Suprapubic skin (tissue), 4 donors: Measurements from ENCODE around the gene HIF1A. TPM values are rescaled to one million over a fixed set of nuclear protein-coding genes. Genes with fewer than 3 reads are reported as not detected.

Experiments
- DNase-seq, 2 donors: peaks; one replicate each; pipeline ENCODE4 v3.0.0-alpha.2; 2019; ENCODE audit warnings: low spot score in 2 of 2
- H3K27ac ChIP-seq: fragments of 200-600 bp; sonication (generic); one replicate; pipeline ENCODE4 v1.5.1; 2019
- H3K27me3 ChIP-seq: fragments of 200-600 bp; sonication (generic); one replicate; pipeline ENCODE4 v1.5.1; 2019
- H3K36me3 ChIP-seq: fragments of 200-600 bp; sonication (generic); one replicate; pipeline ENCODE4 v1.5.1; 2019
- H3K4me1 ChIP-seq: fragments of 200-600 bp; sonication (generic); one replicate; pipeline ENCODE4 v1.5.1; 2019
- H3K4me3 ChIP-seq: fragments of 200-600 bp; sonication (generic); one replicate; pipeline ENCODE4 v1.5.1; 2019; ENCODE audit warnings: mild to moderate bottlenecking
- H3K9me3 ChIP-seq: fragments of 200-600 bp; sonication (generic); one replicate; pipeline ENCODE4 v1.5.1; 2019
- CTCF ChIP-seq, 2 donors: fragments of 200-600 bp in 1 of 2; fragments of 450-650 bp in 1 of 2; sonication (generic) in 1 of 2; IDR thresholded peaks; one replicate each; pipeline ENCODE4 v1.5.1; 2016 to 2019; ENCODE audit warnings: antibody characterized with exemption in 2 of 2, mild to moderate bottlenecking in 1 of 2, moderate library complexity in 1 of 2
- EP300 ChIP-seq: sonication (generic); formaldehyde crosslinking; IDR thresholded peaks from one replicate; pipeline ENCODE4 v1.6.1; 2017; ENCODE audit warnings: antibody characterized with exemption
- POLR2A ChIP-seq, 2 donors: fragments of 450-650 bp; IDR thresholded peaks; one replicate each; pipeline ENCODE4 v1.6.1; 2017; ENCODE audit warnings: antibody characterized with exemption in 2 of 2, mild to moderate bottlenecking in 2 of 2, moderate library complexity in 2 of 2
- POLR2AphosphoS5 ChIP-seq, 3 donors: sonication (generic); formaldehyde crosslinking; IDR thresholded peaks; one replicate each; pipeline ENCODE4 v1.6.1; 2017; ENCODE audit warnings: antibody characterized with exemption in 3 of 3
- WGBS: methylation state at CpG from one replicate; pipeline ENCODE4 v1.1.5; 2018; 5-methylcytosine and 5-hydroxymethylcytosine counted together
- total RNA-seq, 4 donors: library from RNA; depleted of rRNA; stranded (reverse); fragments of >200 nt; gene quantifications; one replicate each; pipeline ENCODE4 v1.1.0, GENCODE V29; 2016

HIF1A gene
- total RNA-seq, 4 donors from 2014 or later, result 62.6 to 92.9 (median 77.5) TPM

GRCh38 chr14:61663312-61663979 lies 31.9 kb upstream of the HIF1A start:
- no peak overlapping the region for H3K4me3 ChIP-seq

GRCh38 chr14:61668282-61668681 lies 27.0 kb upstream of the HIF1A start:
- no peaks in the 10 kb centered on the region for H3K9me3 ChIP-seq
- no peaks in the 10 kb centered on the region for H3K4me1 ChIP-seq
- H3K36me3 ChIP-seq, result no peaks in the 10 kb centered on the region
- H3K4me3 ChIP-seq, result no peak overlapping the region
- no peaks in the 10 kb centered on the region for H3K27me3 ChIP-seq
- DNase-seq, result no peak
- WGBS, result 59% methylated on average over 1 of the region's 1 CpG
- TF ChIP-seq CTCF (IDR thresholded peaks at IDR 0.05), result no peak
- TF ChIP-seq POLR2AphosphoS5 (IDR thresholded peaks at IDR 0.05), result no peak
- TF ChIP-seq POLR2A (IDR thresholded peaks at IDR 0.05), result no peak
- TF ChIP-seq EP300, result no peak
- no peak overlapping the region for H3K27ac ChIP-seq

More at GRCh38 chr14:61663312-61663979, 31.9 kb upstream of the HIF1A start:
- no peaks in the 10 kb centered on the region for H3K9me3 ChIP-seq
- no peak overlapping the region for H3K27ac ChIP-seq
- no peak for DNase-seq
- no peaks in the 10 kb centered on the region for H3K36me3 ChIP-seq
- WGBS, result 77% methylated on average over 7 of the region's 7 CpGs
- TF ChIP-seq EP300, result no peak
- no peak for TF ChIP-seq POLR2AphosphoS5 (IDR thresholded peaks at IDR 0.05)
- TF ChIP-seq POLR2A (IDR thresholded peaks at IDR 0.05), result no peak
- no peak for TF ChIP-seq CTCF (IDR thresholded peaks at IDR 0.05)
- peaks cover 31% of the 10 kb centered on the region for H3K4me1 ChIP-seq
- no peaks in the 10 kb centered on the region for H3K27me3 ChIP-seq

GRCh38 chr14:61670576-61670975 lies 24.7 kb upstream of the HIF1A start:
- no peak for TF ChIP-seq POLR2A (IDR thresholded peaks at IDR 0.05)
- TF ChIP-seq EP300, result no peak
- Histone ChIP-seq H3K9me3 (no peaks in the 10 kb centered on the region), H3K4me1 (no peaks in the 10 kb centered on the region), H3K36me3 (no peaks in the 10 kb centered on the region), H3K4me3 (no peak overlapping the region), H3K27ac (no peak overlapping the region), H3K27me3 (no peaks in the 10 kb centered on the region)
- WGBS, result 61% methylated on average over 7 of the region's 7 CpGs
- DNase-seq, result no peak

- Histone ChIP-seq H3K27ac (no peak overlapping the region), H3K4me1 (no peaks in the 10 kb centered on the region), H3K4me3 (no peak overlapping the region), H3K27me3 (no peaks in the 10 kb centered on the region), H3K9me3 (no peaks in the 10 kb centered on the region), H3K36me3 (no peaks in the 10 kb centered on the region)
- WGBS, result 50% methylated on average over 3 of the region's 3 CpGs
- TF ChIP-seq POLR2AphosphoS5 (IDR thresholded peaks at IDR 0.05), result no peak
- no peak for TF ChIP-seq CTCF (IDR thresholded peaks at IDR 0.05)
- no peak for TF ChIP-seq EP300
- no peak for DNase-seq
Observed at GRCh38 chr14:61671082-61671481, 24.2 kb upstream of the HIF1A start.

- Histone ChIP-seq H3K9me3 (no peaks in the 10 kb centered on the region), H3K36me3 (no peaks in the 10 kb centered on the region), H3K4me1 (no peaks in the 10 kb centered on the region), H3K4me3 (no peak overlapping the region), H3K27ac (no peak overlapping the region), H3K27me3 (no peaks in the 10 kb centered on the region)
- TF ChIP-seq CTCF (IDR thresholded peaks at IDR 0.05) (no peak), EP300 (no peak), POLR2A (IDR thresholded peaks at IDR 0.05) (no peak), POLR2AphosphoS5 (IDR thresholded peaks at IDR 0.05) (no peak)
- WGBS, result over 99% methylated on average over 7 of the region's 7 CpGs
- DNase-seq, result no peak
Observed at GRCh38 chr14:61672796-61673195, 22.5 kb upstream of the HIF1A start.

- Histone ChIP-seq H3K36me3 (no peaks in the 10 kb centered on the region), H3K9me3 (no peaks in the 10 kb centered on the region), H3K27me3 (no peaks in the 10 kb centered on the region), H3K4me3 (no peak overlapping the region), H3K4me1 (no peaks in the 10 kb centered on the region), H3K27ac (no peak overlapping the region)
- TF ChIP-seq CTCF (IDR thresholded peaks at IDR 0.05), result no peak
- TF ChIP-seq POLR2AphosphoS5 (IDR thresholded peaks at IDR 0.05), result no peak
- DNase-seq, result no peak
- WGBS, result 78% methylated on average over 5 of the region's 5 CpGs
Observed at GRCh38 chr14:61673305-61673704, 22.0 kb upstream of the HIF1A start.
